ENCODE results near the gene ZBTB21. TPM values are rescaled to one million over a fixed set of nuclear protein-coding genes. Genes with fewer than 3 reads are reported as not detected.

Gene ZBTB21
- polyA plus RNA-seq, 1 of the 3 experiments (the other 2 are of a cell fraction): 2.9 TPM

DNA sequence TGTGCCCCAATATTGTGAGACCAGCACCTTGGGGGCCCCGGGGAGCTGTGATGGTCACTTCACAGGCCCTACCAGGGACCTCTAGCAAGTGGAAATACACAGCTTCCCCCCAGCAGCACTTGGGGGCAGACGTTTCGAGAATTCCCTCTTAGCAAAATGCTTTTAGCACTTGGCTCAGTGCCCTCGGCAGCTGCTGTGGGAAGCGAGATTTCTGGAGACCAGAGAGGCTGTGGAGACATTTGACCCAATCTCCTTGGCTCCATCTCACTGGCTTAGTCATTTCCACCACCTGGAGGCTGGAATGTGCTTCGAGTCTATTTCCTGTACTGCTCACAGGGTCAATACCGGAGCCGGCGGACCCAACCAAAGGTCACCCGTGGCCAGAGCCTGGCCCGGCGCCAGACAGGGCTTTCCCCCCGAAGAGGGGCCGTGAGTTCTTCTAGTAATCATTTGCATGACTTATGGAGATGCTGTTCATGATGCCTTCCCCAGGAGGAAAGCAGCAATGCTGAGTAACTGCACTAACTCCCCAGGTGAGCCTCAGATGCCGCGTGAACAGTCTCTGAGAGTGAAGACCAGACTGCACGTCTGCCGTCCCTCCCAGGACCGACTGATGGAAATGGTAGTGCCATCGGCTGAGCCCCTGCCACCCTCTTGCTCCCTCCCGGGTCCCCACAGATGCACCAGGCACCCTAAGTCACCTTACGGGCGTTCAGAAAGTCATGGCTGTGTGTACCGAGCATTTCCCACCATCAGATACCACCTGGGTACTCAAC lies 52.0 kb downstream of the ZBTB21 start:
- Histone ChIP-seq H3K4me1 (ENCODE audit: control insufficient read depth in 1 of 2, insufficient read depth in 2 of 2, low read depth in 1 of 2, low read length in 1 of 2) (peaks cover 9 to 24% of the 10 kb centered on the region in 2 experiments; a peak in 3 of 4 replicates), H3K27me3 (ENCODE audit: insufficient read depth) (no peaks in the 10 kb centered on the region; the same call in 1 of the 2 replicates), H3K9ac (peak overlapping the region; percentile 8; the same call in 1 of the 2 replicates), H3K4me2 (peak overlapping the region; percentile 51), H4K20me1 (ENCODE audit: insufficient read depth) (no peaks in the 10 kb centered on the region), H3K4me3 (ENCODE audit: low read depth in 2 of 2, low read length in 1 of 2) (0 out of 4 replicates have a peak overlapping the region, but pooled peaks of 1 of the 2 experiments have one; percentile 21), H3F3A (replicated peaks; ENCODE audit: insufficient read depth) (peaks cover 32% of the 10 kb centered on the region), H3K9me3 (no peaks in the 10 kb centered on the region), H3K27ac (ENCODE audit: low read depth in 2 of 2, low read length in 1 of 2) (peak overlapping the region in 1 of 2 experiments; percentile 87; a peak in 3 of 4 replicates), H2AFZ (ENCODE audit: low read depth) (no peak overlapping the region), H3K36me3 (replicated peaks in 1 of 2; ENCODE audit: control insufficient read depth in 1 of 2, insufficient read depth in 2 of 2, low read length in 1 of 2) (no peaks in the 10 kb centered on the region), H3K79me2 (ENCODE audit: insufficient read depth) (no peaks in the 10 kb centered on the region), H3K9me2 (no peaks in the 10 kb centered on the region)
- ChIA-PET CTCF (interaction anchor here (0.6 kb wide), 1 partner anchor 1542 kb away, joined by 3 read pairs; no protein-coding TSS in a partner anchor), POLR2A (no interaction called here)
- no peak for DNase-seq
- WGBS (ENCODE audit: low lambda C conversion rate): 79% methylated on average over 7 of the region's 24 CpGs
- TF ChIP-seq GATA2 (CRISPR knock-in tag; IDR thresholded peaks at IDR 0.05): no peak
- TF ChIP-seq GABPA (IDR thresholded peaks at IDR 0.05; ENCODE audit: low read depth): no peak
- no peak for TF ChIP-seq RAD21 (IDR thresholded peaks at IDR 0.05; ENCODE audit: low read length)
- TF ChIP-seq TAF1 (IDR thresholded peaks at IDR 0.05; ENCODE audit: borderline replicate concordance, low read depth, low read length): no peak
- peak; percentile 65; the same call in 1 of the 2 replicates for TF ChIP-seq FOXM1 (IDR thresholded peaks at IDR 0.05; ENCODE audit: low read depth)
- no peak for TF ChIP-seq RCOR1 (IDR thresholded peaks at IDR 0.05; ENCODE audit: low read length)
- TF ChIP-seq, protein P1, sequence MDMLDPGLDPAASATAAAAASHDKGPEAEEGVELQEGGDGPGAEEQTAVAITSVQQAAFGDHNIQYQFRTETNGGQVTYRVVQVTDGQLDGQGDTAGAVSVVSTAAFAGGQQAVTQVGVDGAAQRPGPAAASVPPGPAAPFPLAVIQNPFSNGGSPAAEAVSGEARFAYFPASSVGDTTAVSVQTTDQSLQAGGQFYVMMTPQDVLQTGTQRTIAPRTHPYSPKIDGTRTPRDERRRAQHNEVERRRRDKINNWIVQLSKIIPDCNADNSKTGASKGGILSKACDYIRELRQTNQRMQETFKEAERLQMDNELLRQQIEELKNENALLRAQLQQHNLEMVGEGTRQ (IDR thresholded peaks at IDR 0.05; ENCODE audit: borderline replicate concordance, low read depth, low read length): no peak
- TF ChIP-seq FOSL2 (IDR thresholded peaks at IDR 0.05; ENCODE audit: borderline replicate concordance, low read depth): peak; percentile 77; the same call in 1 of the 2 replicates
- TF ChIP-seq YY1 (IDR thresholded peaks at IDR 0.05; ENCODE audit: low read depth): peak; percentile 33; the same call in 1 of the 2 replicates
- TF ChIP-seq ELF1 (IDR thresholded peaks at IDR 0.05): peak; percentile 38; the same call in 1 of the 2 replicates
- no peak for TF ChIP-seq EZH2phosphoT487 (IDR thresholded peaks at IDR 0.05; ENCODE audit: borderline replicate concordance, low read depth)
- TF ChIP-seq FOXJ3 (CRISPR knock-in tag; IDR thresholded peaks at IDR 0.05): no peak
- TF ChIP-seq, protein P2, sequence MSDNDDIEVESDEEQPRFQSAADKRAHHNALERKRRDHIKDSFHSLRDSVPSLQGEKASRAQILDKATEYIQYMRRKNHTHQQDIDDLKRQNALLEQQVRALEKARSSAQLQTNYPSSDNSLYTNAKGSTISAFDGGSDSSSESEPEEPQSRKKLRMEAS (IDR thresholded peaks at IDR 0.05; ENCODE audit: low read depth): peak; percentile 80
- TF ChIP-seq, protein P3, sequence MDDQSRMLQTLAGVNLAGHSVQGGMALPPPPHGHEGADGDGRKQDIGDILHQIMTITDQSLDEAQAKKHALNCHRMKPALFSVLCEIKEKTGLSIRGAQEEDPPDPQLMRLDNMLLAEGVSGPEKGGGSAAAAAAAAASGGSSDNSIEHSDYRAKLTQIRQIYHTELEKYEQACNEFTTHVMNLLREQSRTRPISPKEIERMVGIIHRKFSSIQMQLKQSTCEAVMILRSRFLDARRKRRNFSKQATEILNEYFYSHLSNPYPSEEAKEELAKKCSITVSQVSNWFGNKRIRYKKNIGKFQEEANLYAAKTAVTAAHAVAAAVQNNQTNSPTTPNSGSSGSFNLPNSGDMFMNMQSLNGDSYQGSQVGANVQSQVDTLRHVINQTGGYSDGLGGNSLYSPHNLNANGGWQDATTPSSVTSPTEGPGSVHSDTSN (IDR thresholded peaks at IDR 0.05): peak; percentile 74
- TF ChIP-seq, protein P4, sequence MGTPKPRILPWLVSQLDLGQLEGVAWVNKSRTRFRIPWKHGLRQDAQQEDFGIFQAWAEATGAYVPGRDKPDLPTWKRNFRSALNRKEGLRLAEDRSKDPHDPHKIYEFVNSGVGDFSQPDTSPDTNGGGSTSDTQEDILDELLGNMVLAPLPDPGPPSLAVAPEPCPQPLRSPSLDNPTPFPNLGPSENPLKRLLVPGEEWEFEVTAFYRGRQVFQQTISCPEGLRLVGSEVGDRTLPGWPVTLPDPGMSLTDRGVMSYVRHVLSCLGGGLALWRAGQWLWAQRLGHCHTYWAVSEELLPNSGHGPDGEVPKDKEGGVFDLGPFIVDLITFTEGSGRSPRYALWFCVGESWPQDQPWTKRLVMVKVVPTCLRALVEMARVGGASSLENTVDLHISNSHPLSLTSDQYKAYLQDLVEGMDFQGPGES (IDR thresholded peaks at IDR 0.05; ENCODE audit: low read depth, low read length): no peak
- peak; percentile 49; the same call in 1 of the 2 replicates for TF ChIP-seq SIN3A (IDR thresholded peaks at IDR 0.05; ENCODE audit: borderline replicate concordance, low read depth, low read length)
- TF ChIP-seq SMC3 (IDR thresholded peaks at IDR 0.05; ENCODE audit: low read depth, low read length): no peak
- TF ChIP-seq, protein P5, sequence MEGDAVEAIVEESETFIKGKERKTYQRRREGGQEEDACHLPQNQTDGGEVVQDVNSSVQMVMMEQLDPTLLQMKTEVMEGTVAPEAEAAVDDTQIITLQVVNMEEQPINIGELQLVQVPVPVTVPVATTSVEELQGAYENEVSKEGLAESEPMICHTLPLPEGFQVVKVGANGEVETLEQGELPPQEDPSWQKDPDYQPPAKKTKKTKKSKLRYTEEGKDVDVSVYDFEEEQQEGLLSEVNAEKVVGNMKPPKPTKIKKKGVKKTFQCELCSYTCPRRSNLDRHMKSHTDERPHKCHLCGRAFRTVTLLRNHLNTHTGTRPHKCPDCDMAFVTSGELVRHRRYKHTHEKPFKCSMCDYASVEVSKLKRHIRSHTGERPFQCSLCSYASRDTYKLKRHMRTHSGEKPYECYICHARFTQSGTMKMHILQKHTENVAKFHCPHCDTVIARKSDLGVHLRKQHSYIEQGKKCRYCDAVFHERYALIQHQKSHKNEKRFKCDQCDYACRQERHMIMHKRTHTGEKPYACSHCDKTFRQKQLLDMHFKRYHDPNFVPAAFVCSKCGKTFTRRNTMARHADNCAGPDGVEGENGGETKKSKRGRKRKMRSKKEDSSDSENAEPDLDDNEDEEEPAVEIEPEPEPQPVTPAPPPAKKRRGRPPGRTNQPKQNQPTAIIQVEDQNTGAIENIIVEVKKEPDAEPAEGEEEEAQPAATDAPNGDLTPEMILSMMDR (IDR thresholded peaks at IDR 0.05): peak; percentile 45
- TF ChIP-seq RFX5 (IDR thresholded peaks at IDR 0.05; ENCODE audit: low read length): no peak
- TF ChIP-seq TCF12 (IDR thresholded peaks at IDR 0.05): peak; percentile 97
- TF ChIP-seq EP300 (IDR thresholded peaks at IDR 0.05; ENCODE audit: borderline replicate concordance in 1 of 2, low read depth in 1 of 2, low read length in 1 of 2): peak; percentile 16 to 87; a peak in 2 of 4 replicates
- peak; percentile 30; the same call in 1 of the 2 replicates for TF ChIP-seq MEF2A (IDR thresholded peaks at IDR 0.05; ENCODE audit: borderline replicate concordance, low read depth)
- TF ChIP-seq TEAD4 (IDR thresholded peaks at IDR 0.05; ENCODE audit: borderline replicate concordance, insufficient read depth): peak; percentile 84; the same call in 1 of the 2 replicates
- TF ChIP-seq NFIC (IDR thresholded peaks at IDR 0.05; ENCODE audit: borderline replicate concordance): peak; percentile 95; the same call in 1 of the 2 replicates
- TF ChIP-seq, protein P6, sequence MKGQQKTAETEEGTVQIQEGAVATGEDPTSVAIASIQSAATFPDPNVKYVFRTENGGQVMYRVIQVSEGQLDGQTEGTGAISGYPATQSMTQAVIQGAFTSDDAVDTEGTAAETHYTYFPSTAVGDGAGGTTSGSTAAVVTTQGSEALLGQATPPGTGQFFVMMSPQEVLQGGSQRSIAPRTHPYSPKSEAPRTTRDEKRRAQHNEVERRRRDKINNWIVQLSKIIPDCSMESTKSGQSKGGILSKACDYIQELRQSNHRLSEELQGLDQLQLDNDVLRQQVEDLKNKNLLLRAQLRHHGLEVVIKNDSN (IDR thresholded peaks at IDR 0.05; ENCODE audit: borderline replicate concordance, low read depth): no peak
- TF ChIP-seq RXRA (IDR thresholded peaks at IDR 0.05; ENCODE audit: borderline replicate concordance, low read depth): peak; percentile 96
